SW 1271 (cell line): ENCODE results near the gene ZNF585A.
"Not testable (repeated sequence)": the region's sequence is repeated elsewhere in the genome, so short reads cannot be mapped to it uniquely, and the experiment has no call there.

Source experiments
- DNase-seq, 2 experiments: peaks; one replicate each; lab custom pipeline; 2025; lab: John Stamatoyannopoulos, UW

Gene ZNF585A

DNA sequence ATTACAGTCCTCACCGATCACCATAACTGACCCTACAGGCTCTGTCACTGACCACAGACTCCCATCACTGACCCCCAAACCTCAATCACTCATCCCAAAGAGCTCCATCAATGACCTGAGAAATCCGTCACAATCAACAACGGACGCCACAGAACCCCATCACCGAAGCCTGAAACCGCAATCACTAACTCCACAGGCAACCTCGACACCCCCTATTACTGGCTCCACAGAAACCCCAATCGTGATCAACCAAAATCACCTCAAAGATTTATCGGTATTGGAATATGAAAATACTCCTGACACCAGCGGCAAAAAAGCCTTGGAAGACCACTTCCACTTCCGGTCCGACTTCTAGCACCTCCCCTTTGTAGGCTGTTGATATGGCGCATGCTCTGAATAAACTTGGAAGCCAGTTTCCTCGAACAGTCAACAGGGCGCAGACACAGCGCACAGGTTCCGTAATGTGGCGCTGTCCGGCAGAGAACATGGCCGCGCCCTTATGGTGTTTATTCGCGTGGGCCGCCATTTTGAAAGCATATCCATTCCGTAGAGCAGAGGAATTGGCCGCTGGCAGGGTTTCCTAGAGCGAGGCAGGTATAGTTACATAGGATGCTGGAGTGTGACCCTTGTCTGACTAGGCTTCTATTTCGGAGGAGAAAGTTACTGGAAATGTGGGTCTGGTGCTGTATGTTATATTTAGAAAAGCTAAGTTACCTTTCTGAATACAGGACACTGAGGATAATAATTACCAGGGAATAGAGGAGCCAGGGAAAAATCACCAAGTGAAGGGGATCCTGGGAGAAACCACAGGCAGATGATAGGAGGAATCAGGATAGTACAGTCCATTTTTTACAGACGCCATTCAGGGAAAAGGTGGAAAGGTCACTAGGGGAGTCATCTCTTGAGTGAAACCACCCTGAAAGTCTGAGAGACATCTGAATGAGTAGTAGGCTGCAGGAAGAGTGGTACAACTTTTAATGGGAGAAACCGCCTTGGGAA, at the start of gene ZNF585A:
Gene ZNF585A (minus strand): TSS at position 328 of the 999 bp plus-strand sequence. CDS start 2,785 bp downstream, outside the sequence.
- no peak for DNase-seq

DNA sequence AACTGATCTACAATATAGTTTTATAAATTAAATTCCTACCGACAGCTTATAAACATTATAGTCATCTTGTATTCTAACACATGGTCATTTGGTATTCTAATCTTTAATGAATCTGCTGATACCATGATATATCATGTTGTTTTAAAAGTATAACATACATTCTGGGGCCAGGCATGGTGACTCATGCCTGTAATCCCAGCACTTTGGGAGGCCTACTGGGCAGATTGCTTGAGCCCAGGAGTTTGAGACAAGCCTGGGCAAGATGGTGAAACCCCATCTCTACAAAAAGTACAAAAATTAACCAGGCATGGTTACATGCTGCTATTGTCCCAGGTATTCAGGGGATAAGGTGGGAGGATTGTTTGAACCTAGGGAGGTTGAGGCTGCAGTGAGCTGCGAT, 48.6 kb upstream of the ZNF585A start:
- DNase-seq: no peak

DNA sequence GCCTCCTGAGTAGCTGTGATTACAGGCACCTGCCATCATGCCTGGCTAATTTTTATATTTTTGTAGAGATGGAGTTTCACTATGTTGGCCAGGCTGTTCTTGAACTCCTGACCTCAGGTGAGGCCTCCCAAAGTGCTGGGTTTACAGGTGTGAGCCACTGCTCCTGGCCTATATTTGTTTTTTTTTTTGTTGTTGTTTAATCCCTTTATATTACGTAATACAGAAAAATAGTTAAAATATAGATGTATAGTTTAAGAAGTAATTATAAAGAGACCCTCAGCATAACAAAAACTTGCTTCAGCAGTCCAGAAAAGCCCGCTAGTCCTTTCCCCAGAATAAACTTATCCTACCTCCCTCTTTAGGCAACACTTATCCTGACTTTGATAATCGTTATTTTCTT, 47.9 kb upstream of the ZNF585A start:
- DNase-seq: no peak

DNA sequence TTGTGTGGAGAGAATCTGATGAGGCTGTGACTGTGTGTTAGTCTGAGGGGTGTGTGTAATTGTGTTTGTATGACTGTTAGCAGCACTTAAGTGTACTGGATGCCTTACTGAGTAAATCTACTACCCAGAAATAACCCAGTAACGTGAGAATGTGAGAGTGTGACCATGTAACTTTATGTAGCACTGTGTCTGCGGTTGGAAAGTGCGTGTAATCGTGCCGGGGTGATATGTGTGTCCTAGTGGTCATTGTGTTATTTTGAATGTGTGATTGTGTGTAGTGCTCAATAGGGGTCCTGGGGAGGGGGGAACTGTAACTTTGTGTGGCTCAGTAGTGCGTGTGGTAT, 46.1 kb upstream of the ZNF585A start:
- DNase-seq: no peak

DNA sequence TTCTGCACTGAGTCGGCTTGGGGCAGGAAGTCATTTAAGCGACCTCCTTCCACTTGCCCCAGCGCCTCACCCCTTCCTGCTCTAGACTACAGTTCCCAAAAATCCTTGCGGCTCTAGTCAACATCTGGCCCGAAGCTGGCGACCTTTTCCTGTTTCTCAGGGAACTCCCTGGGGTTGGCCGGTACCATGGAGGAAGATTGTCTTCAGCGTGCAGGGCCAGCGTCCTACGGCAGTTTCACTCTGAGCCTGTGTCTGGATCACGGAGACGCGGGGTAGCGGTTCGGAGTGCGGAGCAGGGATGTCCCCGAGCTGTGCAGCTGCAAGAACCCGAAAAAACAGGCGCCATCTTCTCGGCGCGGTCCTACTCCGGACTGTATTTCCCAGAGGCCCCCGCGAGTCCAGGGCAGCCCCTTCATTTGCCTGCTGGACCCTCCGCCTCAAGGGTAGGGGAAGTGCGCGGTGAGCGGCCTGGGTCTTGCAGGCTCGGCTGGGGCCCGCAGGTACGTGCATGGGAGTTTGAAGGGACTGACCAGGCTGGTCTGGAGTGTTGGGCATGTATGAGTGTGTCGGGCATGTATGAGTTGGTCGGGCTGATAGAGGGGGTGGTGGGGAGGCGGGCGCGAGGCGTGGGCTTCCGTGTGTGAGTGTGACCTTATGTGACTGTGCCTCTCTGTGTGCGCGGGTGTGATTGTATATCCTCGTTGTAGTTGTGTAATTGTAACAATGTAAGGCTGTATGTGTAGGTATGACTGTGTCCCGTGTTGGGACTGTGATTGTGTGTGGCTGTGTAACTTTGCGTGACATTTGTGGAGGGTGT, 45.5 kb upstream of the ZNF585A start, which contains the start of gene ZNF383:
Gene ZNF383 (plus strand): TSS at position 440 of the 817 bp plus-strand sequence. CDS start 12,240 bp downstream, outside the sequence.
- DNase-seq: peak; percentile 54 to 85

DNA sequence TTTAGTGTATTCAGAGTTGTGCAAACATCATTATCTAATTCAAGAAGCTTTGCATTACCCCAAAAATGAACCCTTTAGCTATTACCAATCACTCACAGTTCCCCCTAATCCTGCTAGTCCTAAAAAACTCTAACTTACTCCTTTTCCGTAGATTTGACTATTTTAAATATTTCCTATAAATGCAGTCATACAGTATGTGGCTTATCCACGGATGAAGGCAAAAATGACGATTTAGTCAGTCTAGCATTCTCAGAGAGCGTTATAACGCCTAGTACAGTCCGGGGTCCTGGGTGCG, 44.9 kb upstream of the ZNF585A start:
- DNase-seq: no peak

DNA sequence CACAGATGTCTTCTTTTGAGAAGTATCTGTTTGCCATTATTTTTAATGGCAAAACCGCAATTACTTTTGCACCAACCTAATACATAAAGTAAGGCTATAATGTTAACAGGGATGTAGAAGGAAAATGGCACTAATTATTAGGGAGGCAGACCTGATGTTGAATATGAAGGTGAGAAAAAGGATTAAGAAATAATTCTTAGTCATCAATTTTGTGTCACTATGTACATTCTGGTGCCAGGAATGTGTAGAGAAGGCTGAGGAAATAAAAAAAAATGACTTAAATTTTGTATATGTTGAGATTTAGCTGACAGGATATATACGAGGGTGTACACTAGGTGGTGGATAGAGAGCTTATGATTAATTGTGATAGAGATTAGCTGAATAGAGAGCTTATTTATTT, 25.3 kb upstream of the ZNF585A start:
- DNase-seq: no peak

DNA sequence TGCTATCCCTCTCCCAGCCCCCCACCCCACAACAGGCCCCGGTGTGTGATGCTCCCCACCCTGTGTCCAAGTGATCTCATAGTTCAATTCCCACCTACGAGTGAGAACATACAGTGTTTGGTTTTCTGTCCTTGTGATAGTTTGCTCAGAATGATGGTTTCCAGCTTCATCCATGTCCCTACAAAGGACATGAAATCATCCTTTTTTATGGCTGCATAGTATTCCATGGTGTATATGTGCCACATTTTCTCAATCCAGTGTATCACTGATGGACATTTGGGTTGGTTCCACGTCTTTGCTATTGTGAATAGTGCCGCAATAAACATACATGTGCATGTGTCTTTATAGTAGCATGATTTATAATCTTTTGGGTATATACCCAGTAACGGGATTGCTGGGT, 24.6 kb upstream of the ZNF585A start:
- not testable (repeated sequence) for DNase-seq

DNA sequence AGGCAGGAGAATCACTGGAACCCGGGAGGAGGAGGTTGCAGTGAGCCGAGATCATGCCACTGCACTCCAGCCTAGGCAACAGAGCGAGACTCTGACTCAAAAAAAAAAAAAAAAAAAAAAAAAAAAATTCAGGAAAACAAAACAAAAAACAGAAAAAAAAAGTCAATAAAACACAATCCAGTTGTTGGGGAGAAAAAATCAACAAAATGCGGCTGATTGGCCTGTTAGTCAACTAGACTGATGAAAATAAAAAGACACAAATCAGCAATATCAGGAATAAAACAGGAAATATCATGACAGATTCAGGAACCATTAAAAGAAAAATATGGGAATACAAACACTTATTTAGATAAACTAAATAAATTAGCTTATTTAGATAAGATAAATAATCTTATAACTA, 22.8 kb upstream of the ZNF585A start:
- DNase-seq: not testable (repeated sequence)

DNA sequence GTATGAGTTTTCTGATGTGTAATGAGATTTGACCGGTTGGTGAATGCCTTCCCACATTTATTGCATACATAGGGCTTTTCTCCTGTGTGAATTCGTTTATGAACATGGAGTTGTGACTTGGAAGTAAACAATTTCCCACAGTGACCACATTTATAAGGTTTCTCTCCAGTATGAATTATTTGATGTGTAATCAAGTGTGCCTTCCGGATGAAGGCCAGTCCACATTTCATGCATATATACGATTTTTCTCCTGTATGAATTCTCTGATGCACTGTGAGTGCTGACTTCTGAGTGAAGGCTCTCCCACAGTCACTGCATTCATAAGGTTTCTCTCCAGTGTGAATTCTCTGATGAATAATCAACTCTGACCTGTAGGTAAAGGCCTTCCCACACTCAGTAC, 13.6 kb upstream of the ZNF585A start:
- DNase-seq: not testable (repeated sequence)

DNA sequence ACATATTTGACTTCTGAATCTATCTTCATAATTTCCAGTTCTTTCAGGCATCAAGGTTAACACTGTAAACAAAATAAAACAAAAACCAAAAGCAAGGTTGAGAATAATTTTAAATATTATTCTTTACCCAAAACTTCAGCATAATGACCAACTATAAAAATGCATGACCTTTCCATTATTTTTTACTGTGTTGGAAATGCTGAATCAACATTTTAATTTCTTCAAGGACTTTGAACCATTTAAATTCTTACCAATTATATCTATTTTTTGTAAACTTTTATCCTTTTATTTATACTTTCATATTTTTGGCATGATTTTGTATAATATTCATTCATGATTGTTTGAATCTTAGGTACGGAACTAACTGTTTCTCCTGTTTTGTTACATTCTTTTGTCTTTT, 6.9 kb downstream of the ZNF585A start:
- DNase-seq: no peak

DNA sequence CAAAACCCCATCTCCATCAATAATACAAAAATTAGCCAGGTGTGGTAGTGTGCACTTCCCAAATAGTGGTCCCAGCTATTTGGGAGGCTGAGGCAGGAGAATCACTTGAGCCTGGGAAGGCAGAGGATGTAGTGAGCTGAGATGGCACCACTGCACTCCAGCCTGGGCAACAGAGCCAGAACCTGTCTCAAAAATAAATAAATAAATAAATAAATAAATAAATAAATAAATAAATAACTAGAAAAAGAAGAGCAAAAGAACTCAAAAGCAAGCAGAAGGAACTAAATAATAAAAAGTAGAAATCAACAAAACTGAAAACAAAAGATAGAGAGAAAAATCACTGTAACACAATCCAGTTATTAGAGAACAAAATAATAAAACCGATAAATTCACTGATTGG, 12.3 kb downstream of the ZNF585A start:
- no peak for DNase-seq

DNA sequence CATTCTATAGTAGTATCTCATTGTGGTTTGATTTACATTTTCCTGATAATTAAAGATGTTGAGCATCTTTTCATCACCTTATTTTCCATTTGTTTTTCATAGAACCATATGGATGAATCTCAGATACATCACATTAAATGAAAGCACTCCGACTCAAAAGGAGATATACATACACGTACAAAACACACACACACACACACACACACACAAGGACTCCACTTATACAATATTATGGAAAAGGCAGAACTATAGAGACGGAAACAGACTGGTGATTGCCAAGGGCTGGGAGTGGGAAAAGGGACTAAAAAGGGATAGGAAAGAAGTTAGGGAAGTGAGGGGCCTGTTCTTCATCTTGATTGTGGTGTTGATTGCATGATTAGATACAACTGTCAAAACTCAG, 24.3 kb downstream of the ZNF585A start:
- DNase-seq: no peak

DNA sequence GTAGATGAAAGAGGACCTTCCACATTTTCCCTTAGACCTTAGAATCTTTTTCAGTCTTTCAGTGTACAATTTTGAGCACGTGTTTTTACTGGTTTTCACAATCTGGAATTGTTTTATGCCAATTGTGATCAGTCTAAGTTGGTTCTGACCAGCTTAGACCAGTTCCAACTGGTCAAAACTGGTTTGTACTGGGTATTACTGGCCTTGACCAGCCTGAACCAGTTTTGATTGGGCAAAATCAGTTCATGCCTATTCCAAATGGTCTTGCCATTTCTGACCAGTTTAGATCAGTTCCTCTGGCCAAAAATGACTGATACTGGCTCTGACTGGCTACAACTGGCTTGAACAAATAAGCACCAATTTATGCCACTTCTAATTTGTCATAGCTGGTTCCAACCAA, 36.4 kb downstream of the ZNF585A start:
- no peak for DNase-seq

DNA sequence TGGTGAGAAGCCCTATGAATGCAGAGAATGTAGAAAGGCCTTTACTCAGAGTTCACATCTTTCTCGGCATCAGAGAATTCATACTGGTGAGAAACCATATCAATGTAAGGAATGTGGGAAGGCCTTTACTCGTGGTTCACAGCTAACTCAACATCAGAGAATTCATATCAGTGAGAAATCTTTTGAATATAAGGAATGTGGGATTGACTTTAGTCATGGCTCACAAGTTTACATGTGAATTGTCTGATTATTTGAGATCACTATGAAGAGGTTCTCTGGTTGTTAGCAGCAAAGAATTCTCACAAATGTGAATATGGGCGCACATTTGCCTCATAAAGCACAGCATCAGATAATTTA, 43.7 kb downstream of the ZNF585A start:
- DNase-seq: no peak

DNA sequence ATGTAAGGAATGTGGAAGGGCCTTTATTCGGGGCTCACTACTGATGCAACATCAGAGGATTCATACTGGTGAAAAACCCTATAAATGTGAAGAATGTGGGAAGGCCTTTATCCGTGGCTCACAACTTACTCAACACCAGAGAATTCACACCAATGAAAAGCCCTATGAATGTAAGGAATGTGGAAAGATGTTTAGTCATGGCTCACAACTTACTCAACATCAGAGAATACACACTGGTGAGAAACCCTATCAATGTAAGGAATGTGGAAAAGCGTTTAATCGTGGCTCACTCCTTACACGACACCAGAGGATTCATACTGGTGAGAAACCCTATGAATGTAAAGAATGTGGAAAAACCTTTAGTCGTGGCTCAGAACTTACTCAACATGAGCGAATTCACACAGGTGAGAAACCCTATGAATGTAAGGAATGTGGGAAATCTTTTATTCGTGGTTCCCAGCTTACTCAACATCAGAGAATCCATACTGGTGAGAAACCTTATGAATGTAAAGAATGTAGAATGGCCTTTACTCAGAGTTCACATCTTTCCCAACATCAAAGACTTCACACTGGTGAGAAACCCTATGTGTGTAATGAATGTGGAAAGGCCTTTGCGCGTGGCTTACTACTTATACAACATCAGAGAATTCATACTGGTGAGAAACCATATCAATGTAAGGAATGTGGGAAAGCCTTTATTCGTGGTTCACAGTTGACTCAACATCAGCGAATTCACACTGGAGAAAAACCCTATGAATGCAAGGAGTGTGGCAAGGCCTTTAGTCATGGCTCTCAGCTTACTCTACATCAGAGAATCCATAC, 44.3 kb downstream of the ZNF585A start:
- no peak for DNase-seq

DNA sequence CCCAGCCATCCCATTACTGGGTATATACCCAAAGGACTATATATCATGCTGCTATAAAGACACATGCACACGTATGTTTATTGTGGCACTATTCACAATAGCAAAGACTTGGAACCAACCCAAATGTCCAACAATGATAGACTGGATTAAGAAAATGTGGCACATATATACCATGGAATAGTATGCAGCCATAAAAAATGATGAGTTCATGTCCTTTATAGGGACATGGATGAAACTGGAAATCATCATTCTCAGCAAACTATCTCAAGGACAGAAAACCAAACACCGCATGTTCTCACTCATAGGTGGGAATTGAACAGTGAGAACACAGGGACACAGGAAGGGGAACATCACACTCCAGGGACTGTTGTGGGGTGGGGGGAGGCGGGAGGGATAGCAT, 50.4 kb downstream of the ZNF585A start:
- DNase-seq: not testable (repeated sequence)

DNA sequence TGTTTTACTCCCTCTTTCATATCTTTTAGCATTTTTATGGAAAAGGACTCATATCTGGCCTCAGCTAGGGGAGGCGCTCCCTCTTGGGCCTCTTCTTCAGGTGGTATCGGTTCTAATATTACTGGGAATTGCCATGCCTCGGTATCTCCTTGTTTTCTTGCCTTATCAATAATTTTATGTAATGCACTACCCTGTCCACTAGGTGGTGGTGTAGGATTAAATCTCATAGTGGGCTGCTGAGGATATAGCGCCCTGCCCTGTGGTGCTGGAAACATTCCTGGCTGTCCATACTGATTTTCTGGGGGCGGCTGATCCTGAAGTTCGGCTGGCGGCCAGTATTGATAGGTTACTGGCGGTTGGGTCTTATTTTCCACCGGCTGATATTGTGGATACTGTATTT, 58.5 kb downstream of the ZNF585A start:
- no peak for DNase-seq

DNA sequence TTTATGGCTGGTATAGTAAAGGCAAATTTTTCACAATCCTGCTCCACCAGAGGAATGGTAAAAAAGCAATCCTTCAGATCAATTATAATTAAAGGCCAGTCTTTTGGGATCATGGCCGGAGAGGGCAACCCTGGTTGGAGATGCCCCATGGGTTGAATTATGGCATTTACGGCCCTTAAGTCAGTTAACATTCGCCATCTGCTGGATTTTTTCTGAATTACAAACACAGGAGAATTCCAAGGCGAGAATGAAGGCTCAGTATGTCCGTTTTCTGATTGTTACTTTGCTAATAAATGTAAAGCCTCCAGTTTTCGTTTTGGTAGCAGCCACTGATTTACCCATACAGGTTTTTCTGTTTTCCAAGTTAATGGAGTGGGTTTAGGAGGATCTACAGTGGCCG, 60.7 kb downstream of the ZNF585A start:
- not testable (repeated sequence) for DNase-seq

DNA sequence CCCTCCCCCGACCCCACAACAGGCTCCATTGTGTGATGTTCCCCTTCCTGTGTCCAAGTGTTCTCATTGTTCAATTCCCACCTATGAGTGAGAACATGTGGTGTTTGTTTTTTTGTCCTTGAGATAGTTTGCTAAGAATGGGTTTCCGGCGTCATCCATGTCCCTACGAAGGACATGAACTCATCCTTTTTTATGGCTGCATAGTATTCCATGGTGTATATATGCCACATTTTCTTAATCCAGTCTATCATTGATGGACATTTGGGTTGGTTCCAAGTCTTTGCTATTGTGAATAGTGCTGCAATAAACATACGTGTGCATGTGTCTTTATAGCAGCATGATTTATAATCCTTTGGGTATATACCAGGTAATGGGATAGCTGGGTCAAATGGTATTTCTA, 68.4 kb downstream of the ZNF585A start:
- not testable (repeated sequence) for DNase-seq

DNA sequence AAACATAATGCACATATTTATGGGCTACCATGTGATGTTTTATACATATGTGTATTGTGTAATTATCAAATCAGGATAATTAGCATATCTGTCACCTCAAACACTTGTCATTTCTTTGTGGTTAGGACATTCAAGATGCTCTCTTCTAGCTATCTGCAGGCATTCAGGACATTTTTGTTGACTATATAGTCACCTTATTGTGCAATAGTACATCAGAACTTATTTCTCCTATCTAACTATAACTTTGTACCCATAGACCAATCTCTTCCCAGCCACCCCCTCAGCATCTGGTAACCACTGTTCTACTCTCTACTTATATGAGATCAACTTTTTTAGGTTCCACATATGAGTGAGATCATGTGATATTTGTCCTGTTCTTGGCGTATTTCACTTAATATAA, 73.9 kb downstream of the ZNF585A start:
- no peak for DNase-seq

DNA sequence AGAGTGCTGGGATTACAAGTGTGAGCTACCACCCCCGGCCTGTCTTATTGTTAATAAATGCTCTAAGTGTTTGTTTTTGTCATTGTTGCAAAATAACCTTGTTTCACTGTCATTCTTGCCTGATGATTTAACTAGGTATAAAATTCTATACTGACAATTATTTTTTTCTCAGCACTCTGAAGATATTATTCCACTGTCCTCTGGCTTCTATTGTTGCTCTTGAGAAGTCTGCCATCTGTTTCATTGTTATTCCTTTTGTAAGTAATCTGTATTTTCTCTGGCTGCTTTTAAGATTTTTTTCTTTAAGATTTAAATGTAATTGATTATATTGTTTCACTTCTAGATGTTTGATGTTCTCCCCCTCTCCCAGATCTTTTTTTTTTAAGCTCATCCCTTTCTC, 76.6 kb downstream of the ZNF585A start:
- peak in 1 of 2 experiments; percentile 3 for DNase-seq
